ENCODE measurements around the gene CFAP54. TPM values are rescaled to one million over a fixed set of nuclear protein-coding genes. Genes with fewer than 3 reads are reported as not detected.

Gene CFAP54
- total RNA-seq, 1 donor from 2014 or later, result 1.7 TPM

DNA sequence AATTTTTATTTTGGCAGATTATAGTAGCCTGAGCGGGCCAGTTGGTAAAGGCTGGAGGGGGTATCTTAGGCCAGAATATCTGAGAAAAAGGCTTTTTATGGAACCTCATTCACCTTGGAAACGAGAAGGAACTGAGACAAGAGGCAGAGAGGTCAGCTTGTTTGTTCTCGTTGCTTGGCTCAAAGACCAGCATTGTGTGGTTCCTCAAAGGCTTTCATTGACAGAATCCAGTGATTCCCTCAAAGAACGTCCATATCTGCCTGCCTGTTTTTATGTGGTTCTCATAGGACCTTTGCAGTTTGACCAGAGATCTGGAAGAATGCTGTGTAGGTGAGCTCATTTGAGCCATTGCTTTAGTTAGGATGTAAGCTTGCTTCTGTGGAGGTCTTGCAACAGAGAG is 117.3 kb downstream of the CFAP54 start:
- no peak overlapping the region for H3K27ac ChIP-seq
- H3K27me3 ChIP-seq, result no peaks in the 10 kb centered on the region
- TF ChIP-seq POLR2A (IDR thresholded peaks at IDR 0.05) (no peak), POLR2AphosphoS5 (IDR thresholded peaks at IDR 0.05; ENCODE audit: insufficient read depth in 1 of 2, low read depth in 1 of 2) (no peak)
- TF ChIP-seq, protein P1, sequence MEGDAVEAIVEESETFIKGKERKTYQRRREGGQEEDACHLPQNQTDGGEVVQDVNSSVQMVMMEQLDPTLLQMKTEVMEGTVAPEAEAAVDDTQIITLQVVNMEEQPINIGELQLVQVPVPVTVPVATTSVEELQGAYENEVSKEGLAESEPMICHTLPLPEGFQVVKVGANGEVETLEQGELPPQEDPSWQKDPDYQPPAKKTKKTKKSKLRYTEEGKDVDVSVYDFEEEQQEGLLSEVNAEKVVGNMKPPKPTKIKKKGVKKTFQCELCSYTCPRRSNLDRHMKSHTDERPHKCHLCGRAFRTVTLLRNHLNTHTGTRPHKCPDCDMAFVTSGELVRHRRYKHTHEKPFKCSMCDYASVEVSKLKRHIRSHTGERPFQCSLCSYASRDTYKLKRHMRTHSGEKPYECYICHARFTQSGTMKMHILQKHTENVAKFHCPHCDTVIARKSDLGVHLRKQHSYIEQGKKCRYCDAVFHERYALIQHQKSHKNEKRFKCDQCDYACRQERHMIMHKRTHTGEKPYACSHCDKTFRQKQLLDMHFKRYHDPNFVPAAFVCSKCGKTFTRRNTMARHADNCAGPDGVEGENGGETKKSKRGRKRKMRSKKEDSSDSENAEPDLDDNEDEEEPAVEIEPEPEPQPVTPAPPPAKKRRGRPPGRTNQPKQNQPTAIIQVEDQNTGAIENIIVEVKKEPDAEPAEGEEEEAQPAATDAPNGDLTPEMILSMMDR (IDR thresholded peaks at IDR 0.05), result no peak
- no peak overlapping the region for H3K4me3 ChIP-seq
- no peaks in the 10 kb centered on the region for H3K9me3 ChIP-seq
- no peaks in the 10 kb centered on the region for H3K4me1 ChIP-seq
- no peak for DNase-seq (ENCODE audit: extremely low spot score in 2 of 2)
- H3K36me3 ChIP-seq, result no peaks in the 10 kb centered on the region
- intact Hi-C loops (cut with DNase I), result no loop called here

DNA sequence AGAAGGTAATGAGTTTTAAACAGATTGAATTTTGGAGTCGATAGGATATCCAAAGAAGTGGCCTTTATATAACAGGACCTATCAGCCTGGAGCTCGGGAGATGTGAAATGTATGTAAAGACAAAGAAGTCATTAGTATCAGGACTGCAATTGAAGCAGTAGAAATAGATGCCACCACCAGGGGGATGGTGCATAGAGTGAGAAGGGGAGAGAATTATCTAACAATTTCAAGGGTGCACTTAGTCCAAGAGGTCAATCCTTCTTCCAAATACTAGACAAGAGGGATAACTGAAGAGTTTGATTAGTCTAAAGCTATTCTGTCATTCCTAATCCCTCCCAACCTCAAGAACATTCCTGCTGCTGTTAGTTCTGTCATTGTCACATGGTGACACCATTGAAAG is 127.8 kb downstream of the CFAP54 start:
- Histone ChIP-seq H3K9me3 (no peaks in the 10 kb centered on the region), H3K36me3 (no peaks in the 10 kb centered on the region), H3K27me3 (no peaks in the 10 kb centered on the region), H3K4me3 (no peak overlapping the region), H3K27ac (no peak overlapping the region), H3K4me1 (no peaks in the 10 kb centered on the region)
- intact Hi-C loops (cut with DNase I), result no loop called here
- TF ChIP-seq POLR2AphosphoS5 (IDR thresholded peaks at IDR 0.05; ENCODE audit: insufficient read depth in 1 of 2, low read depth in 1 of 2) (no peak), POLR2A (IDR thresholded peaks at IDR 0.05) (no peak)
- TF ChIP-seq, protein P1 (IDR thresholded peaks at IDR 0.05), result no peak
- no peak for DNase-seq (ENCODE audit: extremely low spot score in 2 of 2)

DNA sequence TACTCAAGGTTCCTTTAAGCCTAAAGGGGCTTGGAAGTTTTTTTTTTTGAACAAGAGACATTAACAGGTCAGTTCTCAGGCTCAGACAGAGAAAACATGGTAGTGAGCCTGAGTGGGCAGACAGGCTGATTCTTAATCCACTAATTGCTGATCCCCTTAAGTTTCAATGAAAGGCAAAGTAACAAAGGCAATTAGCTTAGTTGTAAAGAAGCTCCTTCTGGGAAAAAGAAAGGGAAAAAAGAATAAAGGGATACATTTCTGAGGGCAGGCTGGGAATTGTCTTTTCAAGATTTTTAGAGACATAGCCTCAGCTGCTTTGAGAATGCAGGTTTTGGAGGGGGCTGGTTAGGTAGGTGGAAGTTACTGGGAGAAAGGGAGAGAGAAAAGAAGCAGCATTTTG is 133.8 kb downstream of the CFAP54 start:
- no peaks in the 10 kb centered on the region for H3K36me3 ChIP-seq
- DNase-seq (ENCODE audit: extremely low spot score in 2 of 2), result no peak
- H3K4me3 ChIP-seq, result no peak overlapping the region
- TF ChIP-seq, protein P1 (IDR thresholded peaks at IDR 0.05), result no peak
- TF ChIP-seq POLR2A (IDR thresholded peaks at IDR 0.05), result no peak
- no peak for TF ChIP-seq POLR2AphosphoS5 (IDR thresholded peaks at IDR 0.05; ENCODE audit: insufficient read depth in 1 of 2, low read depth in 1 of 2)
- no peaks in the 10 kb centered on the region for H3K4me1 ChIP-seq
- intact Hi-C loops (cut with DNase I), result no loop called here
- no peak overlapping the region for H3K27ac ChIP-seq
- H3K27me3 ChIP-seq, result no peaks in the 10 kb centered on the region
- H3K9me3 ChIP-seq, result no peaks in the 10 kb centered on the region

DNA sequence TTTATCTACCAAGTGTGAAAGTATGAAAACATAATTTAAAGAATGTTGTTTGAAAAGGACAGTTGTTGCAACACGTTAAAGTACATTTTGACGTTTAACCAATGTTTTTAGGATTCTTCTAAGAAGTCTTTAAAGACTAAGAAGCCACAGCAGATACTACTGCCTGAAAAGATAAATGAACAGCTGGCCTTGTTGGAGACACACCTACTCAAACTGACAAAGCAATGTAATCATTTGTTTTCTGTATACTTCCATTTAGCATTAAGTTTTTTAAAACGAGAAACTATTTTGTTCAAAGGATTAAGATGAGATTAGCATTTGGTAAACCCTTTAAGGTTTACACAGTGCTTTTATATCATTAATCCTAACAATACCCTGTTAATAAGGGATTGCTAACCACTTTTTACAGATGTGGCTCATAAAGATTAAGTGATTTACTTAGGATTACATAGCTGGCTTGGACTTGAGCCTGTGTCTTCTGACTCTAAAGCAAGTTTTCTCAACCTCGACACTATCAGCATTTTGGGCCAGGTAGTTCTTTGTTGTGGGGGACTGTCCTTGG is 134.4 kb downstream of the CFAP54 start:
- no peaks in the 10 kb centered on the region for H3K27me3 ChIP-seq
- no peak overlapping the region for H3K27ac ChIP-seq
- H3K4me1 ChIP-seq, result no peaks in the 10 kb centered on the region
- H3K9me3 ChIP-seq, result no peaks in the 10 kb centered on the region
- intact Hi-C loops (cut with DNase I), result no loop called here
- no peaks in the 10 kb centered on the region for H3K36me3 ChIP-seq
- TF ChIP-seq, protein P1 (IDR thresholded peaks at IDR 0.05), result no peak
- TF ChIP-seq POLR2AphosphoS5 (IDR thresholded peaks at IDR 0.05; ENCODE audit: insufficient read depth in 1 of 2, low read depth in 1 of 2) (no peak), POLR2A (IDR thresholded peaks at IDR 0.05) (no peak)
- H3K4me3 ChIP-seq, result no peak overlapping the region
- no peak for DNase-seq (ENCODE audit: extremely low spot score in 2 of 2)

DNA sequence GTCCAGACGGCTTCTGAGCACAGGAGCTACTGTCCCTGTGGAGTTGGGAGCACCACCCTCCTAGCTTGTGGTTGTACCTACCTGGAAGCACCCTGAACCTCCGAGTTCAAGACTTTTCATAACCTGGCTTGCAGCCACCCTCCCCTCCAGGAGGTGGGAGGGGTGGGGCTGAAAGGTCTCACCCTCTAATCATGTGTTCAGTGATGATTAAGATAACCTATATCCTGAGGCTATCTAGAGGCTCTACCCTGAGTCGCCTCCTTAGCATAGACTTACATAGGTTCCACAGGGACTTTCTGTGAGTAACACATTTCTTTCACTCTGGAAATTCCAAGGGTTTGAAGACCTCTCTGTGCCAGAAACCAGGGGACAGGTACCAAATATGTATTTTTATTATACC is 146.5 kb downstream of the CFAP54 start:
- no peaks in the 10 kb centered on the region for H3K27me3 ChIP-seq
- no peaks in the 10 kb centered on the region for H3K4me1 ChIP-seq
- intact Hi-C loops (cut with DNase I), result no loop called here
- H3K27ac ChIP-seq, result no peak overlapping the region
- DNase-seq (ENCODE audit: extremely low spot score in 2 of 2), result no peak
- H3K9me3 ChIP-seq, result no peaks in the 10 kb centered on the region
- no peaks in the 10 kb centered on the region for H3K36me3 ChIP-seq
- H3K4me3 ChIP-seq, result no peak overlapping the region
- TF ChIP-seq POLR2A (IDR thresholded peaks at IDR 0.05) (no peak), POLR2AphosphoS5 (IDR thresholded peaks at IDR 0.05; ENCODE audit: insufficient read depth in 1 of 2, low read depth in 1 of 2) (no peak)
- TF ChIP-seq, protein P1 (IDR thresholded peaks at IDR 0.05), result no peak
